Omental fat pad (tissue), 4 donors: ENCODE measurements around the gene CTSF. TPM values are rescaled to one million over a fixed set of nuclear protein-coding genes. Genes with fewer than 3 reads are reported as not detected.
"Not testable (repeated sequence)": the region's sequence is repeated elsewhere in the genome, so short reads cannot be mapped to it uniquely, and the experiment has no call there.

Source experiments
- ATAC-seq: fragments of 150-250 bp; one replicate; pipeline ENCODE4 v1.9.1; 2016; ENCODE audit warnings: mild to moderate bottlenecking, moderate library complexity; ENCODE audit not compliant: low FRiP score
- DNase-seq: peaks from one replicate; pipeline ENCODE4 v3.0.0-alpha.2; 2019; ENCODE audit warnings: low spot score
- total RNA-seq, 4 donors: library from RNA; depleted of rRNA; stranded (reverse); fragments of >200 nt; gene quantifications; one replicate each; pipeline ENCODE4 v1.1.0, GENCODE V29; 2016
- TF ChIP-seq, protein P1 (sequence below), 3 donors: fragments of 450-650 bp; IDR thresholded peaks; one replicate each; pipeline ENCODE4 v1.5.1; 2016 to 2017; ENCODE audit warnings: antibody characterized with exemption in 3 of 3, mild to moderate bottlenecking in 3 of 3, moderate library complexity in 2 of 3

CTSF gene
- total RNA-seq, 4 donors from 2014 or later, result 82.8 to 110 (median 96.5) TPM

DNA sequence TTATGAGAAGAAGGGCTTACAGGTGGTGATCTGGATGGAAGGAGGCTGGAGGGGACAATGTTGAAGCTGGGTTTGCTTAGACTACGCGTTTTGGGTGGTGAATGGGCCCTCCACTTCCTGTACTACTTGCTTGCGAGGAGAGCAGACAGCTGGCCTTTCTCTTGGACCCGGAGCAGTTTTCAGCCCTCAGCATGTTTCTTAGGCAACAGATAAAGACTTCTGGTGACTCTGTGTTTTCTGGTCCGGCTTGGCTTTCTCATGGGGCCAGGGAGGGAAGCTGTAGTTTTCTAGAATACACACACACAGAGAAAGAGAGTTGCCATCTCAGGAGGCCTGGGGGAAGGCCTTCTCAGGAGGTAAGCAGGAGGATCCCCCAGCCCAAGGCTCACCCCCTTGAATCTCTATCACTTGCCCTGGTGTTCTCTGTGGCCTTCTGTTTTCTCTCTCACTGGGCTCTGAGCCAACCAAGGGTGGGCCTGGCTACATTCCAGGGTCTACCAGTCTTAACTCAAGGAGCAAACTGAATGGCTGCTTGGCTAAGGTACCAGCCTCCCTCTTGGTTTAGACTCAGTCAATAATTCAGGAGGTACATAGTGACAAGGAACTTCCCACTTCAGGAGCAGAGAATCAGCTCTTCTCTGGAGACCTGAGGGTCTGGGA, 27.0 kb upstream of the CTSF start:
- no peak for ATAC-seq
- DNase-seq, result no peak
- TF ChIP-seq, protein P1, sequence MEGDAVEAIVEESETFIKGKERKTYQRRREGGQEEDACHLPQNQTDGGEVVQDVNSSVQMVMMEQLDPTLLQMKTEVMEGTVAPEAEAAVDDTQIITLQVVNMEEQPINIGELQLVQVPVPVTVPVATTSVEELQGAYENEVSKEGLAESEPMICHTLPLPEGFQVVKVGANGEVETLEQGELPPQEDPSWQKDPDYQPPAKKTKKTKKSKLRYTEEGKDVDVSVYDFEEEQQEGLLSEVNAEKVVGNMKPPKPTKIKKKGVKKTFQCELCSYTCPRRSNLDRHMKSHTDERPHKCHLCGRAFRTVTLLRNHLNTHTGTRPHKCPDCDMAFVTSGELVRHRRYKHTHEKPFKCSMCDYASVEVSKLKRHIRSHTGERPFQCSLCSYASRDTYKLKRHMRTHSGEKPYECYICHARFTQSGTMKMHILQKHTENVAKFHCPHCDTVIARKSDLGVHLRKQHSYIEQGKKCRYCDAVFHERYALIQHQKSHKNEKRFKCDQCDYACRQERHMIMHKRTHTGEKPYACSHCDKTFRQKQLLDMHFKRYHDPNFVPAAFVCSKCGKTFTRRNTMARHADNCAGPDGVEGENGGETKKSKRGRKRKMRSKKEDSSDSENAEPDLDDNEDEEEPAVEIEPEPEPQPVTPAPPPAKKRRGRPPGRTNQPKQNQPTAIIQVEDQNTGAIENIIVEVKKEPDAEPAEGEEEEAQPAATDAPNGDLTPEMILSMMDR (IDR thresholded peaks at IDR 0.05), result no peak

DNA sequence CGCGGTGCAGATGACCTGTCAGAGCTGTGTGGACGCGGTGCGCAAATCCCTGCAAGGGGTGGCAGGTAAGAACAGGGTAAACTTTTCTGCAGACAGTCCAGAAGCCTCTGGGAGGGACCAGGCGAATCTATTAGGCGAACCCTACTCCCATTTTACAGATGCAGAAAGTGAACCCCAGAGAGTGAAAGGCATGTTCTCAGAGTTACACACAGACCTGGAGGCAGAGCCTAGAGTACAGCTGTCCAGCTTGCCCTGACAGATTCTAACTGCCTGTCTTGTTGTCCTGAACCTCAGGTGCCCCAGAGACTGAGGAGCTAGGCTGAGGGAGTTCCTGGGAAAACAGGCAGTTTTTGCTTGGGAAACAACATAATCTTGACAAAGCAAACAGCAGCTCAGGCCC, 25.2 kb upstream of the CTSF start:
- no peak for ATAC-seq
- TF ChIP-seq, protein P1 (IDR thresholded peaks at IDR 0.05), result no peak
- DNase-seq, result no peak

DNA sequence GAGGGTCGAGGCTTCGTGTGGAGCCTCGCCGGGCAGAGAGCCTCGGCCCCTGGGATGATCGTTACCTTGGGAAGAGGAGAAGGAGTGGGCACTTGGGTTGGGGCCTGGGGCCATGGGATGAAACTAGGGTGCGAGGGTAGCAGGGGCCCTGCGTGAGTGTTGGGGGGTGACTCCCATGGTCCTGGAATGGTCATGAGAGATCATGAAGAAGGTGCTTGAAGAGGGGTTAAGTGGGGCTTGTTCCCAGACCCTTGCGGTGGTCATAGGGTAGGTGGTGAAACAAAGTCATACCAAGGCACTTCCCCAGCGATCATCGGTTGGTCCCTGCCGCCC, 24.9 kb upstream of the CTSF start:
- ATAC-seq (no peak), DNase-seq (no peak)
- TF ChIP-seq, protein P1 (IDR thresholded peaks at IDR 0.05), result no peak

DNA sequence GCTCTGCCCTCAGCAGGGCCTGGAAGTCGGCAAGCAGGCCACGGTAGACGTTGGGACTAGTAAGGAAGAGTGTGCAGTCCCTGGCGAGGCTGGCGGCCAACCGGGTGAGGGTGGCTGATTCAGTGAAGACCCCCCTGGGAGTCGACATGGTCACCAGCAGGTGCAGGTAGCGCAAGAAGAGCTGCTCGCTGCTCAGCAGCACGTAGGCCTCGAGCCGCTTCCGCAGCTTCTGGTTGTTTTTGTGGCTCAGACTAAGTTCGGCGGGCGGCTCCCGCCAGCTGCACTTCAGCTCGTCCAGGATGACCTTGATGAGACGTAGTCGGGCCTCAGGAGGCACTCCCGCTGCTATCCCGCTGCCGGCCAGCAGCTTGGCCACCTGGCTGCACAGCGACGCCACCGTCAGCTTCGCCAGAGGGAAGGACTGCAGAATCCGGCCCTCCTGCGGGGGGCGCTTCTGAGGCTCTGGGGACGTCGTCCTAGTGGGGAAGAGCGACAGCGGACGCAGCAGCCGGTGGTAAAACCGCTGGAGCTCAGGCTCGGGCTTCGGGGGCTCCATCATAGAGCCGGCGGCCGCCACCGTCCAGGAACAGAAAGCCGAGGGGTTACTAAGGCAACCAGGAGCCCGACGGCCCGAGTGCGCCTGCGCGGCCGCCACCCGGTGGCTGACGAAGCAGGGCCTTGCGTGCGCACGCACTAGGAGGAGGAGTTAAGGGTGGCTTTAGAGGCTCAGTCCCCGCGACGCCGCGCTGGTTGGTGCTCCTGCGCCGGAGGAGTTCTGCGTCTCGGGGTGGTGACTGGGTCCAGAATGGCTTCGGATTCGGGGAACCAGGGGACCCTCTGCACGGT, 24.3 kb upstream of the CTSF start, which contains the start of the genes CCDC87 and CCS:
Gene CCDC87, minus strand, starts transcription at position 607 of the 846 bp plus-strand sequence. Its CDS starts 48 bp downstream, at position 559.
Gene CCS, plus strand, starts transcription at position 729 of the 846 bp plus-strand sequence. Its CDS starts 77 bp downstream, at position 806.
- DNase-seq, result peak; percentile 97
- TF ChIP-seq, protein P1 (IDR thresholded peaks at IDR 0.05), result peak in 2 of 3 donors; percentile 19 to 29
- ATAC-seq, result peak; percentile 98

DNA sequence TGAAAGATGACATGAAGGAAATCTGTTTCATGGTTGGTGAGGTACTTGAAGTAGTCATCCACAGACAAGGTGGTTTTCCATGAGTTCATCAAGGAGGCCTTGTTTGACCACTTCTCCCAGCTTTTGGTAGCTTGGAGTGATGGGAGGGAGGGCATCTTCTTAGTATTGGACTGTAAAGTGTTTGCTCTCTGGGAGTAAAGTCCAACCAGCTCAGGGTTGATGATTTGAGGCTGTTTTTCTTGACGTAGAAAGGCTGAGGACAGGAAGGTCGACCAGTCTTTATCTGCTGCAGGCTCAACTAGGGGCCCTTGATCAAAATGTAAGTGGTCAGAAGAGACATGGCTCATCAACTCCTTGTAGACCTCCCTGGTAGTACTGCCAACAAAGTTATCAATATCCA, 22.8 kb upstream of the CTSF start:
- DNase-seq (no peak), ATAC-seq (no peak)
- TF ChIP-seq, protein P1 (IDR thresholded peaks at IDR 0.05), result no peak

DNA sequence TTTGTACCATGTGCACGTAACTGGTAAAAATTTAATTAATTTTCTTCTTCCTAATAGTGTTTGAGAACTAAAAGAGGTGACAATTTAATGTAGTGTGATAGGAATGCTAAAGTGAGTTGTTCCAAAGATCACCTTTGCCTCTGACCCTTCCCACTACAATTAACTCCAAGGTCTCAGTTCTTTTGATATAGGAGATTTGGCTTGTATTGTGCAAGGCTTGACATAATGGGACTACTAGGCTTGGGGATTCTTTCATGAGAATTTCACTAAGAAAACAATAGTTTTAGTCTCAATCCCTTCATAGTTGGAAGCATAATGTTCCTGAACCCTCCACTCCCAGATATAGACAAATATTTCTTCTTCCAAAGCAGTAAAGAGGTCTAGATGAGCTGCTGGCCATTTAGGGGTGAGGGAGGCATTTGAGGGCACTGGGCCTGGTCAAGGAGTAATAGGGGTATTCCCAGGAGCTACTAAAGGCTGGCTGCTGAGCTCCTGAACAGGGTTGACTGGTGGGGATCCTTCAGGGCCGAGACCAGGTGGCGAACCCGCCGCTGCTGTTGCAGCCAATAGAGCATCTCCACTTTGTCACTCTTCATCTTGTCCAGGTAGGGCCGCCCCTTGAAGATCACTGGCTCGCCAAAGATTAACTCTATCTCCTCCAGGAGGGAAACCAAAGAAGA, 21.7 kb upstream of the CTSF start:
- ATAC-seq (no peak), DNase-seq (no peak)
- TF ChIP-seq, protein P1 (IDR thresholded peaks at IDR 0.05), result no peak

DNA sequence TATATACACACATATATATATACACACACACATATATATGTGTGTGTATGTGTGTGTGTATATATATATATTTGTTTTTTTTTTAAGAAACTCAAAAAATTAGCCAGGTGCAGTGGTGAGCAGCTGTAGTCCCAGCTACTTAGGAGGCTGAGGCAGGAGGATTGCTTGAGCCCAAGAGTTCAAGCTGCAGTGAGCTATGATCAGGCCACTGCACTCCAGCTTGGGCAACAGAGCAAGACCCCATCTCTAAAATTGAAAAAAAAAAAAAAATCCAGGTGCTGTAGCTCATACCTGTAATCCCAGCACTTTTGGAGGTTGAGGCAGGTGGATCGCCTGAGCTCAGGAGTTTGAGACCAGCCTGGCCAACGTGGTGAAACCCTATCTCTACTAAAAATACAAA, 20.9 kb upstream of the CTSF start:
- not testable (repeated sequence) for DNase-seq

More for the DNA sequence above, 20.9 kb upstream of the CTSF start:
- ATAC-seq, result not testable (repeated sequence)
